Muscle of leg (tissue), 11 donors: Measurements from ENCODE around the gene MROH7. TPM values are rescaled to one million over a fixed set of nuclear protein-coding genes. Genes with fewer than 3 reads are reported as not detected.

Experiments used
- DNase-seq: peaks from one replicate; pipeline ENCODE4 v3.0.0; 2013
- H3K27ac ChIP-seq: one replicate; pipeline ENCODE4 v1.5.1; 2013; ENCODE audit warnings: mild to moderate bottlenecking, low read length, control low read depth
- H3K27me3 ChIP-seq: one replicate; pipeline ENCODE4 v1.6.1; 2013; ENCODE audit warnings: low read length; ENCODE audit not compliant: control insufficient read depth, insufficient read depth
- H3K36me3 ChIP-seq: one replicate; pipeline ENCODE4 v1.6.1; 2013; ENCODE audit warnings: low read length; ENCODE audit not compliant: control insufficient read depth, insufficient read depth
- H3K4me1 ChIP-seq: one replicate; pipeline ENCODE4 v1.6.1; 2013; ENCODE audit warnings: low read length; ENCODE audit not compliant: control insufficient read depth, insufficient read depth
- H3K4me3 ChIP-seq: one replicate; pipeline ENCODE4 v1.5.1; 2013; ENCODE audit warnings: low read length, control low read depth
- H3K9me3 ChIP-seq: replicated peaks from 2 replicates; pipeline ENCODE4 v1.6.1; 2013; ENCODE audit warnings: low read depth, low read length; ENCODE audit not compliant: control insufficient read depth
- WGBS: methylation state at CpG from one replicate; pipeline ENCODE4 v1.1.5; 2013; ENCODE audit warnings: missing lambda C conversion rate; ENCODE audit not compliant: insufficient coverage; 5-methylcytosine and 5-hydroxymethylcytosine counted together
- polyA plus RNA-seq, 8 donors: library from polyadenylated mRNA; unstranded; fragments of 120-200 nt; gene quantifications; one replicate each; pipeline versions ENCODE4 v1.2.1 to v1.2.3, GENCODE V29; 2013; ENCODE audit warnings: inconsistent platforms in 1 of 8, low replicate concordance in 1 of 8; ENCODE audit not compliant: insufficient read length in 8 of 8, insufficient read depth in 1 of 8
- total RNA-seq: library from RNA; stranded (reverse); fragments of 120-200 nt; gene quantifications from one replicate; pipeline ENCODE4 v1.2.4, GENCODE V29; 2013

MROH7 gene
- total and polyA plus RNA-seq, 9 donors, result 1.4 to 9.8 (median 4.0) TPM

DNA sequence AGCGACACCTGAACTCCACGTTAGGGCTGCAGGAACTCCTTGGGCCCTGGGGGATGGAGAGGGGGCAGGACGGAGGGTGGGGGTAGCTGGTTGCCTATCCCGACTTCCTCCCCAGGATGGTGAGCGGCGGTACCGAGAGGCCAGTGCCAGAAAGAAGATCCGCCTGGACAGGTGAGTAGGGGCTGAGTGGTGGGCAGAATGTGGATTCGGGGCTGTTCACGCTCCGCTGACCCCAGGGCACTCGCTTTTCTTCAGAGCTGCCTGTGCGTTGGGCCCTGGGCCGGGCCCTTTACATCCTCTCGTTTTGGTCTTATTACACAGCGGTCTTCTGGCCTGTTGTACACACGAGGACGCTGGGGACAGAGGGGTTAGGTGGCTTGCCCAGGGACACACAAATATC lies 39.0 kb upstream of the MROH7 start:
- H3K36me3 ChIP-seq, result peaks cover 30% of the 10 kb centered on the region
- H3K27me3 ChIP-seq, result no peaks in the 10 kb centered on the region
- WGBS, result 78% methylated on average over 18 of the region's 18 CpGs
- no peak overlapping the region for H3K27ac ChIP-seq
- no peaks in the 10 kb centered on the region for H3K9me3 ChIP-seq
- no peak overlapping the region for H3K4me3 ChIP-seq
- no peak for DNase-seq
- peaks cover 7% of the 10 kb centered on the region for H3K4me1 ChIP-seq

DNA sequence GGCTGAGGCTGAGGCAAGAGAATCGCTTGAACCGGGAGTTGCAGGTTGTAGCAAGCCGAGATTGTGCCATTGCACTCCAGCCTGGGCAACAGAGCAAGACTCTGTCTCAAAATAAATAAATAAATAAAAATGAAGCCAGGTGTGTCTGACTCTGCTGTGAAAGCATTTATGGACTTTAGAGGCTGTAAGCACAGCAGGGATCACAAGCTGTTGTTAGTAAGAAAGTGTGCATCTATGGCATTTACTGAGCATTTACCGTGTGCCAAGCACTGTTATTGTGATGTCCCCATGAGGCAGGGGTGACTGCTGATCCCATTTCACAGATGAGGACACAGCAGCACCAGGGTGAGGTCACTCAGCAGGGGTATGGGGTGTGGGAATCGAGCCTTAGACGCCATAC lies 38.3 kb upstream of the MROH7 start:
- no peak overlapping the region for H3K27ac ChIP-seq
- no peak for DNase-seq

DNA sequence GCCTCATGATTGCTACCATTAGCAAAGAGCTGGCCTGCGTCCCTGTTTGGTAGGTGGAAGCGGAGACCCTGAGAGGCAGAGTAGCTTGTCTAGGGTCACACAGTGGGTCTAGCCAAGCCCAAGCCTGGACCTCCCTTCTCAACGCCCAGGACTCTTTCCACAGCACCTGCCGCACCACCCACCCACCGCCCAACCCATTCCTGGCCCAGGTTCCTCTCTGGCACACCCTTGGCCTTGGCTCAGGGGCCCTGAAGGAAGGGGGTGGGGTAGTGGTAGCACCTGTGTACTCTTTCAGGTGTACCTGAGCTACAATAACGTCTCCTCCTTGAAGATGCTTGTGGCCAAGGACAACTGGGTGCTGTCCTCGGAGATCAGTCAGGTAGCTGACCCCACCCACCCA lies 37.5 kb upstream of the MROH7 start:
- no peaks in the 10 kb centered on the region for H3K27me3 ChIP-seq
- no peak overlapping the region for H3K4me3 ChIP-seq
- peaks cover 14% of the 10 kb centered on the region for H3K4me1 ChIP-seq
- H3K36me3 ChIP-seq, result peaks cover 25% of the 10 kb centered on the region
- no peak overlapping the region for H3K27ac ChIP-seq
- WGBS, result 54% methylated on average over 2 of the region's 7 CpGs
- DNase-seq, result no peak
- no peaks in the 10 kb centered on the region for H3K9me3 ChIP-seq

More for the DNA sequence above, 38.3 kb upstream of the MROH7 start:
- Histone ChIP-seq H3K36me3 (peaks cover 28% of the 10 kb centered on the region), H3K4me1 (peaks cover 11% of the 10 kb centered on the region), H3K9me3 (no peaks in the 10 kb centered on the region), H3K4me3 (no peak overlapping the region), H3K27me3 (no peaks in the 10 kb centered on the region)
- 67% methylated on average over 1 of the region's 6 CpGs for WGBS

DNA sequence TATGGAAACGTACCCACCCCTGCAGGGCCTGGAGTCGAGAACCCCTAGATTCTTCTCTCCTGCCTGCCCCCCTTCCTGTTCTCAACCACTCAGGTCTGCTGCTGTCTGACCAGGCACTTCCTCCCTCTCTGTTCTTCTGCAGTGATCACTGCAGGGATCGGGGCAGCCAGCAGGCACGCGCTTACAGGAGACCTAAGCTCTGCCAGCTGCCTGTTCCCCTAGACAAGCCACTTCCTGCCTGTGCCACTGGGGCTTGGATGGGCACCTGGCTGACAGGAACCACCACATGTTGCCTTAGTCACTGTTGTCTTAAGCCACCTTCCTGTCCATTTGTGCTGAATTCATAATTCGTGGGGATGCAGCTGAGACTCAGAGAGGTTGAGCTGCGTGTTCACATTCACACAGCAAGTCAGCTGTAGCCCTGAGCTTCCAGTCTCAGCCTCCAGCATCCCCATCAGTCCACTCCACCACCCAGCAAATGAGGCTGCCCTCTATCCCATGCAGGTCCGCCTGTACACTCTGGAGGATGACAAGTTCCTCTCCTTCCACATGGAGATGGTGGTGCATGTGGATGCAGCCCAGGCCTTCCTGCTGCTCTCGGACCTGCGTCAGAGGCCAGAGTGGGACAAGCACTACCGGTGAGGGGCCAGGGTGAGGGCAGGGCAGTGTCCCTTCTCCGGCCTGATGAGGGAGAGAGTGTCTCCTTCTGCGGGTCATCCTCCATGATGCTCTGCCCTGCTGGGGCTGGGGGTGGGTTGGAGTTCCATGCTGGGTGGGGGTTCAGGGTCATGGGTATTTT lies 36.8 kb upstream of the MROH7 start:
- H3K27ac ChIP-seq, result no peak overlapping the region
- no peaks in the 10 kb centered on the region for H3K27me3 ChIP-seq
- peaks cover 21% of the 10 kb centered on the region for H3K4me1 ChIP-seq
- 83% methylated on average over 12 of the region's 13 CpGs for WGBS
- no peak for DNase-seq
- peaks cover 25% of the 10 kb centered on the region for H3K36me3 ChIP-seq
- no peak overlapping the region for H3K4me3 ChIP-seq
- no peaks in the 10 kb centered on the region for H3K9me3 ChIP-seq

DNA sequence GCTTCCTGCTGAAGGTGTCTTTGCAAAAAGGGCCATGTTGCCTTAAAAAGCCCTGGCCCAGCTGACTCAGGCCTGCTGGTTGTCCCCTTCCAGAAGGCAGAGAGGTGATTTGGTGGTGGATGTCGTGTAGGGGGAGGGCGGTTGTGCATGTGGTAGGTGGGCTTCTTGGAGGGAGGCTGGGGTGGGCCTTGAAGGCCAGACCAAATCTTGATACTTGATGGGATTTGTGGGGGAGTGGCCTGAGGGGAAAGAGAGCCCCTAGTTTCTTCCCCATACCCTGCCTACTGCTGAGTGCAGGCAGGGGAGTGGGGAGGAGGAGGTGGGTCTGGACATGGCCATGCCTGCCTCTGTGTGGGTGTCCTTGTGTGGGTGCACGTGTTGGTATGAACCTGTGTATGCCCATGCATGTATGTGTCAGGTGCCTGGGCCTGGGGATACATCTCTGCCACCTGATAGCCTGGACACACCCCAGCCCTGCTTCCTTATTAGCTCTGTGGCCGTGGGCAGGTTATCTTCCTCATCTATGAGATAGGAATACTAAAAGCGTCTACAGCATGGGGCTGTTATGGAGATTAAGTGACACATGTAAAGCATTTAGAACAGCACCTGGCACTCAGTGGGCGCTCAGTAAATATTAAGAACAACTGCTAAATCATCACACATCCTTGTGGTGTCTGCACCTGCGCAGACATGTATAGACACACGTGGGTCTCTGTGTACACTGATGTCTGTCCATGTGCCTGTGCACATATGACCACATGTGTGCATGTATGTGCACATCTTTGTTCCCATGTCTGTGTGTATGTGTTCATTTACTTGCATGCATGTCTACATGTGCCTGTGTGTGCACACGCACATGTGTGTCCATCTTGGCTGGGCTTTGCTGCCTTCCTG lies 35.2 kb upstream of the MROH7 start:
- Histone ChIP-seq H3K27ac (no peak overlapping the region), H3K36me3 (peaks cover 29% of the 10 kb centered on the region), H3K27me3 (no peaks in the 10 kb centered on the region), H3K4me3 (no peak overlapping the region), H3K9me3 (no peaks in the 10 kb centered on the region), H3K4me1 (peaks cover 23% of the 10 kb centered on the region)
- WGBS, result 100% methylated on average over 3 of the region's 9 CpGs
- DNase-seq, result no peak

DNA sequence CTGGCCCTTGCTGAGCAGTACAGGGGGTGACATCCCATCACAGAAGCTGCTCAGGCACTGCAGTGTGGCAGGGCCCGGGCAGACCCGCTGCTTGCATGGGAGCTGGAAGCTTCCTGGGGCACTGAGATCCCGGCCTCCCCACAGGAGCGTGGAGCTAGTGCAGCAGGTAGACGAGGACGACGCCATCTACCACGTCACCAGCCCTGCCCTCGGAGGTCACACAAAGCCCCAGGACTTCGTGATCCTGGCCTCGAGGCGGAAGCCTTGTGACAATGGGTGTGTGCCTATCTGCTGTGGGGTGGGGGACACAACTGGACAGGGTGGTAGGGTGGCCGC lies 34.6 kb upstream of the MROH7 start:
- H3K4me3 ChIP-seq, result no peak overlapping the region
- no peak for DNase-seq
- H3K9me3 ChIP-seq, result no peaks in the 10 kb centered on the region
- peaks cover 20% of the 10 kb centered on the region for H3K4me1 ChIP-seq
- WGBS, result 86% methylated on average over 8 of the region's 13 CpGs
- H3K27me3 ChIP-seq, result no peaks in the 10 kb centered on the region
- H3K36me3 ChIP-seq, result peaks cover 26% of the 10 kb centered on the region
- H3K27ac ChIP-seq, result no peak overlapping the region

DNA sequence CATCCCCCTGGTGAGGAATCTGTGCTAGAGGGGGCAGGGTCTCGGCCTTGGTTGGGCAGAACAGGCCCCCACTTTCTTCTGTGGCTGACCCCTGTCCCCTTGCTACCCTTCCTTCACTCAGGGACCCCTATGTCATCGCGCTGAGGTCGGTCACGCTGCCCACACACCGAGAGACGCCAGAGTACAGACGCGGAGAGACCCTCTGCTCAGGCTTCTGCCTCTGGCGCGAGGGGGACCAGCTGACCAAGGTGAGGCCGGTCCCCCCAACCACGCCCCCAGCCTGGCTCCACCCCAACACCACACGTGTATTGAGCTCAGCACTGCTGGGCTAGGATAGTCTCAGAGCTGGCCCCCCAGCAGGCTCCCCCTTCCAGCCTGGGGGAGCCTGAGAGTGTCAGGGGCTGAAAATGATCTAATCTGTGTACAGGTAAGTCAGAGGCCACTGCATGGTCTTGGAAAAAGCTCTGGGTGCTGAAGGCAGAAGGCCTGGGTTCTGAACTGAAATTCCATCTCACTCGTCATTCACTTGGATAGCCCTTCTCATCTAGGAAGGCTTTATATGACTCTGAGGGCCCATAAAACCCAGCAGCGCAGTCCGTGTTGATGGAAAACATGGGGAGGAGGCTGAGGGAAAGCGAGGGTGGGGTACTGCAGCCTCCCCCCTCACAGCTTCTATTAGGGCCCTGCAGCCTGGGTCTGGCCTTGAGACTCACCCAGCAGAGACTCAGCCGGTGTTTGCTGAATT lies 33.6 kb upstream of the MROH7 start:
- peak; percentile 32 for DNase-seq
- H3K27me3 ChIP-seq, result no peaks in the 10 kb centered on the region
- H3K36me3 ChIP-seq, result peaks cover 26% of the 10 kb centered on the region
- H3K4me3 ChIP-seq, result no peak overlapping the region
- no peaks in the 10 kb centered on the region for H3K9me3 ChIP-seq
- H3K4me1 ChIP-seq, result peaks cover 20% of the 10 kb centered on the region
- 63% methylated on average over 13 of the region's 19 CpGs for WGBS
- no peak overlapping the region for H3K27ac ChIP-seq

DNA sequence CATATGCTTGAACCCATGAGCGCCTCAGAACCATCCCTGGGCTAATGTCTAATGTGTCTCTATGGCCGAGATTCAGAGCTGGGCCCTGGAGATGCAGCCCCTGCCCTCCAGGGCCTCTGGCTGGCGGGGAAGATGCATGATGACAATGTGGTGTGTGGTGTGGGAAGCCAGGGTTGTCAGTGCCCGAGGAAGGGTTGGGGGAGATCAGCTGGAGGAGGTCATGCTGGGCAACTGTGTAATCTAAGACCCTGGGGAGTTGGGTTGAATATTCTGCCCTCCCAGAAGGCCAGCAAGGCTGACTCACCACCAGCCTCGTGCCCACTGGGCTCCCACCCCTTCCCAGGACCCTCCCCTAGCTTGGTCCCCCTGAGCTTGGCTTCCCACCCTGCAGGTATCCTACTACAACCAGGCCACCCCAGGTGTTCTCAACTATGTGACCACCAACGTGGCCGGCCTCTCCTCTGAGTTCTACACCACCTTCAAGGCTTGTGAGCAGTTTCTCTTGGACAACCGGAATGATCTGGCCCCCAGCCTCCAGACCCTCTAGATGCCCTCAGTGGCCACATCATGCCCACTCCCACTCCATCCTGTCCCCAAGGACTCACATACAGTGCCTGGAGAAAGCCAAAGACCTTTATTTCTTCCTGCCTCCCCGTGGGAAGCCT lies 32.9 kb upstream of the MROH7 start:
- Histone ChIP-seq H3K27me3 (no peaks in the 10 kb centered on the region), H3K36me3 (peaks cover 23% of the 10 kb centered on the region), H3K9me3 (no peaks in the 10 kb centered on the region), H3K4me3 (no peak overlapping the region), H3K4me1 (peaks cover 20% of the 10 kb centered on the region), H3K27ac (no peak overlapping the region)
- 69% methylated on average over 7 of the region's 9 CpGs for WGBS
- DNase-seq, result no peak

DNA sequence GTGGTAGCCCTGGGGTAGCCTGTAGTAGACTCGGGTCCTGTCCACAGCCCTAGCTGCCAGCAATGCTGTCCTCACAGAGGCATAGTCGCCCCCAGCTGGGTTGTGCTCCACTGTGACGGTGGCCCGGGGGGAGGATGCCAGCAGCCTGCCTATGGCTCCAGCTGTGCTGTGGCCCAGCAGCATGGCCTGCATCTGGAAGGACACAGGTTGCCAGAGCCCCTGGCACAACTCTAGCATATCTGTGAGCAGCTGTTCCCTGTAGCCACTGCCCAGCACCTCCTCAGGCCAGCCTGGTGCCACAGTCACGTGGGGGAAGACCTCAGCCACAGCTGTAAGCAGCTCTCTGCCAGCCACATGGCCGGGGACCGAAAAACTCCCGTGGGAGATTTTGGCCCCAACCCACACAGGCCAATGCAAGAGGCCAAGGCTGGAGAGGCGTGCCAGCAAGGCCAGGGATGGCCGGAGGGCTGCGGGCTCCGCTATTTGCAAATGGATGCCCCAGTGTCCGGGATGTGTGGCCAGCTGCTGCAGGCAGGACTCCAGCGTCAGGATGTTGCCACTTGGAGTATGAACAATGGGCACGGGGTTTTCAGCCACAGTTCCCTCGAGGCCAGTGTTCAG lies 32.2 kb upstream of the MROH7 start:
- no peaks in the 10 kb centered on the region for H3K9me3 ChIP-seq
- DNase-seq, result peak; percentile 79
- H3K4me1 ChIP-seq, result peaks cover 20% of the 10 kb centered on the region
- no peak overlapping the region for H3K27ac ChIP-seq
- peaks cover 20% of the 10 kb centered on the region for H3K36me3 ChIP-seq
- WGBS, result 65% methylated on average over 16 of the region's 16 CpGs
- no peak overlapping the region for H3K4me3 ChIP-seq
- no peaks in the 10 kb centered on the region for H3K27me3 ChIP-seq
